Parathyroid adenoma (tissue), 2 donors: Measurements from ENCODE around the gene SYNPO2.

Experiments used
- H2AFZ ChIP-seq: fragments of 300-600 bp; sonication (generic); one replicate; pipeline ENCODE4 v1.7.0; 2017; ENCODE audit warnings: antibody characterized with exemption, mild to moderate bottlenecking
- H3K27ac ChIP-seq: fragments of 300-600 bp; sonication (generic); one replicate; pipeline ENCODE4 v1.7.0; 2017
- H3K27me3 ChIP-seq: fragments of 300-600 bp; sonication (generic); one replicate; pipeline ENCODE4 v1.7.0; 2017; ENCODE audit warnings: low read length; ENCODE audit not compliant: control insufficient read depth, insufficient read depth
- H3K36me3 ChIP-seq: fragments of 300-600 bp; sonication (generic); one replicate; pipeline ENCODE4 v1.7.0; 2017; ENCODE audit warnings: low read length; ENCODE audit not compliant: control insufficient read depth, insufficient read depth
- H3K4me1 ChIP-seq: fragments of 300-600 bp; sonication (generic); one replicate; pipeline ENCODE4 v1.7.0; 2017; ENCODE audit warnings: control low read depth
- H3K4me2 ChIP-seq: fragments of 300-600 bp; sonication (generic); one replicate; pipeline ENCODE4 v1.7.0; 2017; ENCODE audit warnings: low read length
- H3K4me3 ChIP-seq: fragments of 300-600 bp; sonication (generic); one replicate; pipeline ENCODE4 v1.7.0; 2017; ENCODE audit warnings: low read depth, low read length
- H3K79me2 ChIP-seq: fragments of 300-600 bp; sonication (generic); one replicate; pipeline ENCODE4 v1.7.0; 2017; ENCODE audit warnings: control low read depth
- H3K9ac ChIP-seq: fragments of 300-600 bp; sonication (generic); one replicate; pipeline ENCODE4 v1.7.0; 2017; ENCODE audit warnings: mild to moderate bottlenecking
- H3K9me3 ChIP-seq: fragments of 300-600 bp; sonication (generic); one replicate; pipeline ENCODE4 v1.7.0; 2017; ENCODE audit warnings: low read length; ENCODE audit not compliant: control insufficient read depth
- TF ChIP-seq, protein P1 (sequence below): fragments of 300-600 bp; sonication (generic); IDR thresholded peaks from one replicate; pipeline ENCODE4 v1.7.0; 2017; ENCODE audit warnings: antibody characterized with exemption, mild to moderate bottlenecking
- donor health status: primary hyperparathyroidism.

The SYNPO2 gene

GRCh38 chr4:118981171-118981838 lies 92.7 kb downstream of the SYNPO2 start:
- no peaks in the 10 kb centered on the region for H3K36me3 ChIP-seq
- H3K4me2 ChIP-seq, result no peak overlapping the region
- no peaks in the 10 kb centered on the region for H3K4me1 ChIP-seq

GRCh38 chr4:118981839-118982381 lies 93.3 kb downstream of the SYNPO2 start:
- Histone ChIP-seq H3K4me2 (no peak overlapping the region), H2AFZ (no peak overlapping the region), H3K27me3 (no peaks in the 10 kb centered on the region), H3K4me3 (no peak overlapping the region), H3K79me2 (no peaks in the 10 kb centered on the region), H3K9me3 (no peaks in the 10 kb centered on the region), H3K36me3 (no peaks in the 10 kb centered on the region), H3K27ac (no peak overlapping the region), H3K4me1 (no peaks in the 10 kb centered on the region), H3K9ac (no peak overlapping the region)
- TF ChIP-seq, protein P1, sequence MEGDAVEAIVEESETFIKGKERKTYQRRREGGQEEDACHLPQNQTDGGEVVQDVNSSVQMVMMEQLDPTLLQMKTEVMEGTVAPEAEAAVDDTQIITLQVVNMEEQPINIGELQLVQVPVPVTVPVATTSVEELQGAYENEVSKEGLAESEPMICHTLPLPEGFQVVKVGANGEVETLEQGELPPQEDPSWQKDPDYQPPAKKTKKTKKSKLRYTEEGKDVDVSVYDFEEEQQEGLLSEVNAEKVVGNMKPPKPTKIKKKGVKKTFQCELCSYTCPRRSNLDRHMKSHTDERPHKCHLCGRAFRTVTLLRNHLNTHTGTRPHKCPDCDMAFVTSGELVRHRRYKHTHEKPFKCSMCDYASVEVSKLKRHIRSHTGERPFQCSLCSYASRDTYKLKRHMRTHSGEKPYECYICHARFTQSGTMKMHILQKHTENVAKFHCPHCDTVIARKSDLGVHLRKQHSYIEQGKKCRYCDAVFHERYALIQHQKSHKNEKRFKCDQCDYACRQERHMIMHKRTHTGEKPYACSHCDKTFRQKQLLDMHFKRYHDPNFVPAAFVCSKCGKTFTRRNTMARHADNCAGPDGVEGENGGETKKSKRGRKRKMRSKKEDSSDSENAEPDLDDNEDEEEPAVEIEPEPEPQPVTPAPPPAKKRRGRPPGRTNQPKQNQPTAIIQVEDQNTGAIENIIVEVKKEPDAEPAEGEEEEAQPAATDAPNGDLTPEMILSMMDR, result peak; percentile 53

More at GRCh38 chr4:118981171-118981838, 92.7 kb downstream of the SYNPO2 start:
- Histone ChIP-seq H3K27ac (no peak overlapping the region), H3K9ac (no peak overlapping the region), H2AFZ (no peak overlapping the region), H3K9me3 (no peaks in the 10 kb centered on the region), H3K79me2 (no peaks in the 10 kb centered on the region), H3K27me3 (no peaks in the 10 kb centered on the region), H3K4me3 (no peak overlapping the region)
- TF ChIP-seq, protein P1, result no peak

DNA sequence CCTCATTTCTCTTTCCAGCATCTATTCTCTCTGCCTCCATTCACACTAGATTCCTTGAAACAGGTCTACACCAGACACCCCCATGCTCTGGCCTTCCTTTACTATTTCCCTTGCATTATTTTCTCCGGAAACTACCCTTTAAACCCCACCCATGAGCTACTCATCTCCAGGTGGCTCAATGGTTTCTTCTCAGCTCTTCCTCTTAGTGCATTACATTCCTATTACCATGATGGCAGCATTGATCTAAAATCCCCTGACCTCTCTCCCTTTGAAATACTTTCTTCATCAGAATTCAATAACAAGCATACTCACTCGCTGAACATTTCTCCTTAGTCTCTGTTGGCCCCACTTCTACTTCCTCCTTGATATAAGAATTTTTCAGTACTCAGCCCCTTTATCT lies 94.6 kb downstream of the SYNPO2 start:
- no peak overlapping the region for H3K9ac ChIP-seq
- H3K27ac ChIP-seq, result no peak overlapping the region
- H2AFZ ChIP-seq, result no peak overlapping the region
- no peaks in the 10 kb centered on the region for H3K4me1 ChIP-seq
- no peaks in the 10 kb centered on the region for H3K79me2 ChIP-seq
- no peak overlapping the region for H3K4me3 ChIP-seq
- TF ChIP-seq, protein P1, result no peak
- no peaks in the 10 kb centered on the region for H3K9me3 ChIP-seq
- no peak overlapping the region for H3K4me2 ChIP-seq
- H3K36me3 ChIP-seq, result no peaks in the 10 kb centered on the region
- no peaks in the 10 kb centered on the region for H3K27me3 ChIP-seq

DNA sequence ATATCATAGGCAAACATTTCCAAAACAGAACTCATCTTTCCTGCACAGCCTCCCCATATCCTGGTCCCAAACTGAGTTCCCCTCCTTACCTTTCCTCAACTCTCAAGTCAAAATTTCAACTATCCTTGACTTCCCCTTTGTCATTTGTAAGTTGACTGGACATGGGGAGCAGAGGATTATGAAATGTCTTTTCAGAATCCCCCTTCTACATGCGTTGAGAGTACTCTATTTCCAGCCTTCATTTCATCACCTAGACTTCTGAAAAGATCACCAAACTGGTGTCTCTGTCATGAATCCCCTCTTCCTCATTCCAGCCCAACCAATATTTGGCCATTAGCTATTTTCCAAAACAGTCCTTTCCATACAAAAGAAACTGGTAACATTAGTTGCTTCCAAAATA lies 95.2 kb downstream of the SYNPO2 start:
- TF ChIP-seq, protein P1, result no peak
- Histone ChIP-seq H3K27me3 (no peaks in the 10 kb centered on the region), H3K4me3 (no peak overlapping the region), H3K79me2 (no peaks in the 10 kb centered on the region), H3K36me3 (no peaks in the 10 kb centered on the region), H2AFZ (no peak overlapping the region), H3K9ac (no peak overlapping the region), H3K4me2 (no peak overlapping the region), H3K4me1 (no peaks in the 10 kb centered on the region), H3K27ac (no peak overlapping the region), H3K9me3 (no peaks in the 10 kb centered on the region)
